GM23338 (cell line): ENCODE results near the gene MUC5B.

ENCODE experiments used
- CREB1 ChIP-seq: fragments of 250-450 bp; sonication (Bioruptor Pico); IDR thresholded peaks from 2 replicates; pipeline ENCODE4 v1.5.0; 2020; ENCODE audit warnings: low read depth, mild to moderate bottlenecking, moderate library complexity
- CTCF ChIP-seq, 2 experiments: fragments of 200-600 bp in 1 of 2; sonication (generic) in 1 of 2; conservative IDR thresholded peaks; 2 replicates each; pipeline versions ENCODE4 v1.5.1 to v1.6.1; 2016 to 2017; ENCODE audit warnings: antibody characterized with exemption in 2 of 2, low read depth in 2 of 2, mild to moderate bottlenecking in 2 of 2, moderate library complexity in 1 of 2
- ETS1 ChIP-seq: IDR thresholded peaks from 2 replicates; pipeline ENCODE4 v1.6.1; 2016; ENCODE audit warnings: antibody characterized with exemption
- EZH2 ChIP-seq: fragments of 200-600 bp; sonication (generic); IDR thresholded peaks from one replicate; pipeline ENCODE4 v1.8.0; 2017; ENCODE audit warnings: antibody characterized with exemption, mild to moderate bottlenecking, low read depth; ENCODE audit not compliant: unreplicated experiment
- EZH2phosphoT487 ChIP-seq: fragments of 200-600 bp; sonication (generic); IDR thresholded peaks from one replicate; pipeline ENCODE4 v1.8.1; 2018; ENCODE audit warnings: antibody characterized with exemption; ENCODE audit not compliant: unreplicated experiment
- JUNB ChIP-seq: IDR thresholded peaks from one replicate; pipeline ENCODE4 v1.6.1; 2016; ENCODE audit warnings: antibody characterized with exemption; ENCODE audit not compliant: unreplicated experiment
- NANOG ChIP-seq: IDR thresholded peaks from 2 replicates; pipeline ENCODE4 v1.6.1; 2016; ENCODE audit warnings: antibody characterized with exemption, borderline replicate concordance
- POLR2AphosphoS5 ChIP-seq: IDR thresholded peaks from 2 replicates; pipeline ENCODE4 v1.6.1; 2016; ENCODE audit warnings: antibody characterized with exemption, low read depth
- REST ChIP-seq: IDR thresholded peaks from one replicate; pipeline ENCODE4 v1.6.1; 2018; ENCODE audit warnings: antibody characterized with exemption; ENCODE audit not compliant: unreplicated experiment
- STAT1 ChIP-seq: IDR thresholded peaks from one replicate; pipeline ENCODE4 v1.6.1; 2016; ENCODE audit warnings: antibody characterized with exemption; ENCODE audit not compliant: unreplicated experiment
- ZNF114 ChIP-seq: fragments of 250-450 bp; sonication (Bioruptor Pico); IDR thresholded peaks from 2 replicates; pipeline ENCODE4 v1.5.0; 2020; ENCODE audit warnings: mild to moderate bottlenecking, moderate library complexity

- TF ChIP-seq CTCF (conservative IDR thresholded peaks at IDR 0.05; ENCODE audit: low read depth in 2 of 2): no peak
- TF ChIP-seq ETS1: no peak
- TF ChIP-seq EZH2phosphoT487: no peak
- TF ChIP-seq REST: no peak
- TF ChIP-seq POLR2AphosphoS5: no peak
- TF ChIP-seq CREB1 (CRISPR knock-in tag): no peak
- TF ChIP-seq JUNB: no peak
- no peak for TF ChIP-seq EZH2
- TF ChIP-seq STAT1: no peak
- TF ChIP-seq ZNF114: no peak
- TF ChIP-seq NANOG: no peak
Observed at GRCh38 chr11:1237851-1238250, 15.0 kb downstream of the MUC5B start.
